Stimulated activated CD4-positive, alpha-beta T cell treated with anti-CD3 and anti-CD28 coated beads, Interleukin-2, amount 100 ng/mL, for 24 hours (primary cell): ENCODE measurements around the gene ENO4.

ENCODE experiments used
- DNase-seq, 2 donors: peaks; one replicate each; pipeline ENCODE4 v3.0.0-alpha.2; 2020

The ENO4 gene

DNA sequence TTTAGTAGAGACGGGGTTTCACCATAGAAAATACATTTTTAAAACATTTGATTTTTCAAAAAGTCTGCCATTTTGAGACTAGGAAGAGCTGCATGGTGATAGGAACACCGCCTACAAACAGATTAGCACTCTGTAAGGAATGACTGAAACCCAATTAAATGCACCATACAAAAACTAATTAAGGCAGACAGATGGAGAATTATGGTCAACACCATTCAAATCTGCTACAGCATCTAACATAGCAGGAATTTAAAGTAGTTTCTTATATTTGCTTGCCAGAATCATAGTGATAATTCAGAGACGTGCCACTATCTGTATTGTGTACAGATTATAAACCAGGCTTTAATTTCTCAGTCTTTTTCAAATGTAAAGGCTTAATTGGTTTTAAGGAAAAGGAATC is 68.2 kb downstream of the ENO4 start:
- no peak for DNase-seq

DNA sequence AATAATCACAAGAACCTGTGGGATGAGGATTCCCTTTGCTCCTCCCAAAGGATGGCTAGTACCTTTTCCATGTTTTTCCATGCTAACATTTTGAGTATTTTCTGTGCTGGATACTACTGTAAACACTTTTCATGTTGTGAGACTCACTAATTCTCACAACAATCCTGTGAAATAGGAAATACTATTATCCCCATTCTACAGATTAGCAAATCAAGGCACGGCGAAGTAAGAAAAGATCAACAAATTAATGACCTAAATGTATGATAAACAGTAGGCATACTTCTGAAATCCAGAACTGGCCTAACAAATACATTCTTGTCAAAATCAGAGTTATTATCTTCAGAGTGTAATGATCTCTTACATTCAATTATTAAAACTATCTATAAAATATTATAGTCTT is 69.3 kb downstream of the ENO4 start:
- DNase-seq, result no peak

DNA sequence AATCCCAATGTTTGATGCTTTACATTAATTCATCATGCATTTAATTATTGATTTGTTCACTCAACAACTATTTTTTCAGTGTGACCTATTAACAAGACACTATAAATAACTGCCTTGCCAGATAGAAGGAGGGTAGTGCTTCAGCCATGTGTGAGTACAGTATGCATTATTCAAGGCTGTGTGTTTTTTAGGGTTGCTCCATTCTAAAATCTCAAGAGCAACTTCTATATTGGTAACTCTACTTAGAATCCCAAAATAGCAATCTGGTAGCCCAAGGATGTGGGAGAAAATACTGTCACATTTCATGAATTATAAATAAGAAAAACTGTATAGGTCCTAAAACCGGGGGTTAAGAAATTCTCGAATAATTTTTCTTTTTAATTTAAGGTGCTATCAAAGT is 69.9 kb downstream of the ENO4 start:
- DNase-seq, result no peak

DNA sequence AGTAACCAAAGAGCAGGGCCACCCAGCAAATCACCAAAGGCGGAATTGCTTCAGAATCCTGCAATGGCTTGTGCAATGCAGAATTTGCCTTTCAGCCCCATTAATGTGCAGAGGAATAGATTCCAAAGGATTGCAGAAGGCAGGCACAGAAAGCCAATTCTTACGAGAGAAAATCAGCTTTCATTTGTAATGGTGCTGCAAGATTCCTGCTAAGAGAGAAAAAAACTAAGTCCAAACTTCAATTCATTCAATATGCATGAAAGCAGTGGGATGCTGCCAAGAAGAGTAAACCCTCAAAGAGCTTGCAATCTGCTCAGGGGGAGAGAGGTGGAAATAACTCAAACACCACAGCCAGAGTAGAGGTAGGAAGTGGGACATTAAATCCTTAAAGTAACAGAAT is 70.4 kb downstream of the ENO4 start:
- DNase-seq, result no peak

DNA sequence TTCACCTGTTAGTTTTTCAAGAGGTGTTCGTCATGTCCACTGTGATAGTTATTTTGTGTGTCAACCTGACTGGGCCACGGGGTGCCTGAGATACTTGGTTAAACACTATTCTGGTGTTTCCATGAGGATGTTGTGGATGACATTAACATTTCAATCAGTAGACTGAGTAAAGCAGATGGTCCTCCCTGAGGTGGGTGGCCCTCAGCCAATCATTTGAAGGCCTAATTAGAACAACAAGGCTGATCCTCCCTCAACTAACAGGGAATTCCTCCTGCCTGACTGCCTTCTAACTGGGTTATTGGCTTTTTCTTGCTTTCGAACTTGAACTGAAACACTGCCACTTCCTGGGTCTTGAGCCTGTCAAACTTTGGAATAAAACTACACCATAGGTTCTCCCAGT is 75.8 kb downstream of the ENO4 start:
- DNase-seq, result no peak

DNA sequence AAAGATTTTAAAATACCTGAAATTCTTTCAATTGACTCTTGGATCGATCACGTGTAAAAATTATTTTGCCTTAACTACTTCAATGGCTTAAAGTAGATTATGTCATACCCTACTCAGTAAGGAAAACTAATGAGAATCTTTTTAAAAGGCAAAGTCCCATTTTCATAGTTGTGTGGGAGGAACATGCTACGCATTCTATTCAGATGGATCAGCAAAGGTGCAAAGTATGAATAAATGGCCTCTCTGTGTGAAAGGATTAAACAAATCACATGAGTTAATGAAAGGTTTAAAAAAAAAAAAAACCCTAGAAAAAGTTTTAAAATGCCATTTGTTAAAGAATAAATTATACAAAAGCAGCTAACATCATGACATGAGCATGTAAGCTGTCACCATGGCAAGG is 77.1 kb downstream of the ENO4 start:
- no peak for DNase-seq

DNA sequence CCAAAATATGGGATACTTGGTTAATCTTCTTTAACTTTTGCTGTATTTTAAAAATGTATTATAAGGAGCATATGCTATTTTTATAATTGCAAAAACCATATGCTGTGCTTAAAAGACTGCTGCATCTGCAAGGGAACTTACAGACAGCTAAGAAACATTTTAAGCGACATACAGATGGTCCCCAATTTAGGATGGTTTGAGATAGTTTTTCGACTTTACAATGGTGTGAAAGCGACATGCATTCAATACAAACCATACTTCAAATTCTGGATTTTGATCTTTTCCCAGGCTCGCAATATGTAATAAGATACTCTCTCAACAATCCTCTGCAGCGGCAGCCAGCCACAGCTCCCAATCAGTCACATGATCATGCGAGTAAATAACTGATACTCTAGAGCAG is 82.5 kb downstream of the ENO4 start:
- DNase-seq, result no peak
